ENCODE data around the gene NPC1. TPM values are rescaled to one million over a fixed set of nuclear protein-coding genes. Genes with fewer than 3 reads are reported as not detected.

The NPC1 gene
- polyA plus RNA-seq, 1 donor = 27.7 TPM

GRCh38 chr18:23487738-23488570 lies 98.4 kb downstream of the NPC1 start:
- DNase-seq (ENCODE audit: low read depth) = no peak

- DNase-seq (ENCODE audit: low read depth) = no peak
Measured at GRCh38 chr18:23485386-23485785, 100.9 kb downstream of the NPC1 start.

GRCh38 chr18:23484561-23485182 lies 101.6 kb downstream of the NPC1 start:
- no peak for DNase-seq (ENCODE audit: low read depth)

Other genes starting within 250 kb of the NPC1 start
- gene RIOK3, start 133.2 kb downstream of the NPC1 start, polyA plus RNA-seq (ENCODE audit: insufficient read length) = 80.3 TPM
- gene RMC1, start 83.0 kb downstream of the NPC1 start, polyA plus RNA-seq (ENCODE audit: insufficient read length) = 14.1 TPM
- 4.0 TPM for gene ANKRD29, start 76.4 kb upstream of the NPC1 start, polyA plus RNA-seq (ENCODE audit: insufficient read length)
- gene LAMA3, start 102.9 kb upstream of the NPC1 start, polyA plus RNA-seq (ENCODE audit: insufficient read length) = 2.4 TPM